NB4 (cell line): ENCODE data around the gene PRR36.

ENCODE experiments used
- POLR2A ChIP-seq: IDR thresholded peaks from 2 replicates; pipeline ENCODE4 v1.6.1; 2011; ENCODE audit warnings: mild to moderate bottlenecking; ENCODE audit not compliant: insufficient read length; ENCODE audit errors: extremely low read depth
- TF ChIP-seq, protein P1 (sequence below): IDR thresholded peaks from one replicate; pipeline ENCODE4 v1.5.1; 2012; ENCODE audit warnings: low read depth, low read length

DNA sequence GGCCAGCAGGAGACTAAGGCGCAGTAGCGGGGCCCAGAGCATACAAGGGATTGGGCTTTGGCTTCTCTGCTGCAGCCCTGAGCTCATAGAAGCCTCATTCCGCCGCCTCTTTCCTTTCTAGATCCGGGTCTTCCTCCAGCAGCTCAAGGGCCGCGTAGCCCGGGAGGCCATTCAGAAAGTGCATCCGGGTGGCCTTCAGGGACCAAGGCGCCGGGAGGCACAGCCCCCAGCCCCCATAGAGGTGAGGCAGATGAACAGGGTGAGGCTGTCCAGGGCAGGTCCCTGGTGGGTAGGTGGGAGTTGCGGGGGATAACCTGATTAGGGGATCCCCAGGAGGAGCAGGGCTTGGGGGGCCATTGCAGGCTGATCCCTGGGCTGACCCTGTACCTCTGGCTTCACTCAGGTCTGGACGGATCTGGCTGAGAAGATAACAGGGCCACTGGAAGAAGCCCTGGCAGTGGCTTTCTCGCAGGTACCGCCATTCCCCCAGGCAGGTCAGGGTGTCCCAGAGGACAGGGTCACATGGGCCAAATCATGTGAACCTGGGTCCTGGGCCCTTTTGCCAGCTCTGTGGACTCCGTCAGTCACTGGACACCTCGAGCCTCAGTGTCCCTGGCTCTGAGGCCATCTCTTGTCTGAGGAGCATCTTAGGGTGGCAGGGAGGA is 47.2 kb upstream of the PRR36 start:
- TF ChIP-seq, protein P1, sequence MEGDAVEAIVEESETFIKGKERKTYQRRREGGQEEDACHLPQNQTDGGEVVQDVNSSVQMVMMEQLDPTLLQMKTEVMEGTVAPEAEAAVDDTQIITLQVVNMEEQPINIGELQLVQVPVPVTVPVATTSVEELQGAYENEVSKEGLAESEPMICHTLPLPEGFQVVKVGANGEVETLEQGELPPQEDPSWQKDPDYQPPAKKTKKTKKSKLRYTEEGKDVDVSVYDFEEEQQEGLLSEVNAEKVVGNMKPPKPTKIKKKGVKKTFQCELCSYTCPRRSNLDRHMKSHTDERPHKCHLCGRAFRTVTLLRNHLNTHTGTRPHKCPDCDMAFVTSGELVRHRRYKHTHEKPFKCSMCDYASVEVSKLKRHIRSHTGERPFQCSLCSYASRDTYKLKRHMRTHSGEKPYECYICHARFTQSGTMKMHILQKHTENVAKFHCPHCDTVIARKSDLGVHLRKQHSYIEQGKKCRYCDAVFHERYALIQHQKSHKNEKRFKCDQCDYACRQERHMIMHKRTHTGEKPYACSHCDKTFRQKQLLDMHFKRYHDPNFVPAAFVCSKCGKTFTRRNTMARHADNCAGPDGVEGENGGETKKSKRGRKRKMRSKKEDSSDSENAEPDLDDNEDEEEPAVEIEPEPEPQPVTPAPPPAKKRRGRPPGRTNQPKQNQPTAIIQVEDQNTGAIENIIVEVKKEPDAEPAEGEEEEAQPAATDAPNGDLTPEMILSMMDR: no peak
- no peak for TF ChIP-seq POLR2A
